Body of pancreas (tissue), 4 donors: ENCODE measurements around the gene MT1HL1. TPM values are rescaled to one million over a fixed set of nuclear protein-coding genes. Genes with fewer than 3 reads are reported as not detected.

Experiments
- ATAC-seq: fragments of 150-250 bp; one replicate; pipeline ENCODE4 v1.9.1; 2016
- DNase-seq, 4 donors: peaks; one replicate each; pipeline ENCODE4 v3.0.0-alpha.2; 2019
- H3K27ac ChIP-seq, 4 donors: fragments of 200-600 bp; sonication (generic); 1 replicate in 3 of 4; 2 replicates in 1 of 4; pipeline versions ENCODE4 v1.5.1 to v1.6.1; 2016 to 2019; ENCODE audit warnings: mild to moderate bottlenecking in 1 of 4, mixed read lengths in 1 of 4, moderate library complexity in 1 of 4
- H3K27me3 ChIP-seq, 2 donors: fragments of 200-600 bp; sonication (generic); one replicate each; pipeline ENCODE4 v1.6.0; 2016; ENCODE audit warnings: mild to moderate bottlenecking in 1 of 2
- H3K36me3 ChIP-seq, 2 donors: fragments of 200-600 bp; sonication (generic); replicated peaks in 1 of 2; 2 replicates each; pipeline ENCODE4 v1.5.1; 2016; ENCODE audit warnings: low read depth in 2 of 2; ENCODE audit not compliant: insufficient read depth in 1 of 2
- H3K4me1 ChIP-seq: fragments of 200-600 bp; sonication (generic); one replicate; pipeline ENCODE4 v1.6.0; 2016
- H3K4me3 ChIP-seq, 2 donors: fragments of 200-600 bp; sonication (generic); 1 replicate in 1 of 2; 2 replicates in 1 of 2; pipeline ENCODE4 v1.5.1; 2016 to 2019
- H3K9me3 ChIP-seq, 3 donors: fragments of 200-600 bp; sonication (generic); 1 replicate in 2 of 3; 2 replicates in 1 of 3; pipeline ENCODE4 v1.5.1; 2016
- POLR2A ChIP-seq, 3 donors: fragments of 450-650 bp; IDR thresholded peaks; one replicate each; pipeline ENCODE4 v1.6.1; 2016; ENCODE audit warnings: antibody characterized with exemption in 3 of 3, mild to moderate bottlenecking in 2 of 3
- WGBS, 2 donors: methylation state at CpG; one replicate each; pipeline ENCODE4 v1.1.5; 2017; 5-methylcytosine and 5-hydroxymethylcytosine counted together
- intact Hi-C: fragments of 100-400 bp; cut with DNase I; formaldehyde crosslinking; loops from one replicate; pipeline ENCODE4 v1.15.1; 2023
- total RNA-seq, 2 donors: library from RNA; depleted of rRNA; stranded (reverse); fragments of >200 nt; gene quantifications; one replicate each; pipeline ENCODE4 v1.1.0, GENCODE V29; 2016
- TF ChIP-seq, protein P1 (sequence below), 7 experiments: fragments of 450-650 bp in 4 of 7; fragments of 200-600 bp in 3 of 7; sonication (generic) in 3 of 7; IDR thresholded peaks; one replicate each; pipeline ENCODE4 v1.5.1; 2016 to 2019; ENCODE audit warnings: antibody characterized with exemption in 7 of 7

MT1HL1 gene
- total RNA-seq, 2 donors from 2014 or later, result not detected

DNA sequence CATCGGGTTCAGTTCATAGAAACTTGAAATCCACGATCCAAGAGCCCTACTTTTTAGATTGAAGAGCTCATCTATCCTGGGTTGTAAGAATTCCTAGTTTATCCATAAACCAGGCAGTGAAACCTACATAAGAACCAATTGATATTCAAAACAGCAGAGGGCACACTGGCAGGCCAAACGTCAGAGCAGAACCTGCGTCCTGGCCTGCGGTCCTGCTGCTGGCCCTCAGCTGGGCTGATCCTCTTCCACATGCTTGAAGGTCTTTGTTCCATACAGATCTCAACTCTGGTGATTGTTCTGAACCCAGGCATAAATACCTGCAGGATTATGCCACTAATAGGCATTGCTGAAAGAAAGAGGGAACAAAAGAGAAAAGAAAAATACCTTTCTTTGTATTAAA lies 47.0 kb downstream of the MT1HL1 start:
- intact Hi-C loops, result no loop called here
- Histone ChIP-seq H3K27me3 (peaks cover 0 to 3% of the 10 kb centered on the region in 2 donors), H3K27ac (no peak overlapping the region), H3K4me3 (no peak overlapping the region), H3K36me3 (no peaks in the 10 kb centered on the region), H3K4me1 (no peaks in the 10 kb centered on the region), H3K9me3 (no peaks in the 10 kb centered on the region)
- ATAC-seq, result no peak
- WGBS, 2 donors, result 35 to 47% methylated on average over 5 of the region's 5 CpGs
- no peak for TF ChIP-seq POLR2A (IDR thresholded peaks at IDR 0.05)
- TF ChIP-seq, protein P1, sequence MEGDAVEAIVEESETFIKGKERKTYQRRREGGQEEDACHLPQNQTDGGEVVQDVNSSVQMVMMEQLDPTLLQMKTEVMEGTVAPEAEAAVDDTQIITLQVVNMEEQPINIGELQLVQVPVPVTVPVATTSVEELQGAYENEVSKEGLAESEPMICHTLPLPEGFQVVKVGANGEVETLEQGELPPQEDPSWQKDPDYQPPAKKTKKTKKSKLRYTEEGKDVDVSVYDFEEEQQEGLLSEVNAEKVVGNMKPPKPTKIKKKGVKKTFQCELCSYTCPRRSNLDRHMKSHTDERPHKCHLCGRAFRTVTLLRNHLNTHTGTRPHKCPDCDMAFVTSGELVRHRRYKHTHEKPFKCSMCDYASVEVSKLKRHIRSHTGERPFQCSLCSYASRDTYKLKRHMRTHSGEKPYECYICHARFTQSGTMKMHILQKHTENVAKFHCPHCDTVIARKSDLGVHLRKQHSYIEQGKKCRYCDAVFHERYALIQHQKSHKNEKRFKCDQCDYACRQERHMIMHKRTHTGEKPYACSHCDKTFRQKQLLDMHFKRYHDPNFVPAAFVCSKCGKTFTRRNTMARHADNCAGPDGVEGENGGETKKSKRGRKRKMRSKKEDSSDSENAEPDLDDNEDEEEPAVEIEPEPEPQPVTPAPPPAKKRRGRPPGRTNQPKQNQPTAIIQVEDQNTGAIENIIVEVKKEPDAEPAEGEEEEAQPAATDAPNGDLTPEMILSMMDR (IDR thresholded peaks at IDR 0.05), result peak in 1 of 7 experiments; percentile 8
- no peak for DNase-seq

Other genes starting within 250 kb of the MT1HL1 start
- gene MTR, start 209.1 kb downstream of the MT1HL1 start, total RNA-seq, result 10 to 100 TPM; 26.7 to 29.8 TPM
- gene RYR2, start 37.7 kb upstream of the MT1HL1 start, total RNA-seq, result 10 to 100 TPM; 14.2 to 17.1 TPM